Transverse colon (tissue), 4 donors: ENCODE results near the gene SATB2. TPM values are rescaled to one million over a fixed set of nuclear protein-coding genes. Genes with fewer than 3 reads are reported as not detected.
A peak's percentile ranks its signal among the peaks of the same experiment; 100 is the strongest.

Experiments
- DNase-seq: peaks from one replicate; pipeline ENCODE4 v3.0.0-alpha.2; 2019
- H3K27ac ChIP-seq, 4 donors: fragments of 200-600 bp; sonication (generic); 2 replicates each; pipeline ENCODE4 v1.5.1; 2016 to 2018; ENCODE audit warnings: inconsistent platforms in 4 of 4
- H3K27me3 ChIP-seq: fragments of 200-600 bp; sonication (generic); 2 replicates; pipeline ENCODE4 v1.5.1; 2017; ENCODE audit warnings: inconsistent platforms
- H3K36me3 ChIP-seq, 4 donors: fragments of 200-600 bp; sonication (generic); 2 replicates each; pipeline ENCODE4 v1.5.1; 2017 to 2019; ENCODE audit warnings: inconsistent platforms in 4 of 4
- H3K4me1 ChIP-seq, 4 donors: fragments of 200-600 bp; sonication (generic); 2 replicates each; pipeline ENCODE4 v1.5.1; 2017 to 2020; ENCODE audit warnings: inconsistent platforms in 4 of 4
- H3K4me3 ChIP-seq, 4 donors: fragments of 200-600 bp; sonication (generic); 1 replicate in 1 of 4; 2 replicates in 3 of 4; pipeline versions ENCODE4 v1.5.1 to v1.6.1; 2017 to 2019; ENCODE audit warnings: inconsistent platforms in 4 of 4
- H3K9me3 ChIP-seq, 2 donors: fragments of 200-600 bp; sonication (generic); 2 replicates each; pipeline ENCODE4 v1.5.1; 2017 to 2019; ENCODE audit warnings: inconsistent platforms in 2 of 2
- EP300 ChIP-seq: sonication (generic); formaldehyde crosslinking; IDR thresholded peaks from one replicate; pipeline ENCODE4 v1.6.1; 2017; ENCODE audit warnings: antibody characterized with exemption, low read depth
- POLR2A ChIP-seq: fragments of 450-650 bp; IDR thresholded peaks from one replicate; pipeline ENCODE4 v1.6.1; 2016; ENCODE audit warnings: antibody characterized with exemption, mild to moderate bottlenecking, moderate library complexity
- POLR2AphosphoS5 ChIP-seq, 3 donors: sonication (generic); formaldehyde crosslinking; IDR thresholded peaks; one replicate each; pipeline ENCODE4 v1.6.1; 2016; ENCODE audit warnings: antibody characterized with exemption in 3 of 3
- WGBS, 2 donors: methylation state at CpG; one replicate each; pipeline ENCODE4 v1.1.5; 2018; ENCODE audit warnings: low coverage in 1 of 2; 5-methylcytosine and 5-hydroxymethylcytosine counted together
- in situ Hi-C, 4 donors: fragments of 200-750 bp; cut with MboI; loops; one replicate each; pipeline versions ENCODE4 v1.15.0 to v1.15.1; 2017; ENCODE audit warnings: low sequenced_read_pairs in 3 of 4, low pct_ligation_motif_present in 1 of 4, low pct_unique_long_range_greater_than_20kb in 1 of 4
- intact Hi-C: fragments of 100-400 bp; cut with DNase I; formaldehyde crosslinking; loops from one replicate; pipeline ENCODE4 v1.15.1; 2023; ENCODE audit warnings: low total_unique reads
- total RNA-seq, 4 donors: library from RNA; depleted of rRNA; stranded (reverse); fragments of >200 nt; gene quantifications; one replicate each; pipeline ENCODE4 v1.1.0, GENCODE V29; 2016
- TF ChIP-seq, protein P1 (sequence below), 5 experiments: fragments of 200-600 bp in 3 of 5; fragments of 450-650 bp in 2 of 5; sonication (generic) in 3 of 5; IDR thresholded peaks; 1 replicate in 2 of 5; 2 replicates in 3 of 5; pipeline ENCODE4 v1.5.1; 2016 to 2017; ENCODE audit warnings: antibody characterized with exemption in 5 of 5, inconsistent platforms in 3 of 5, mild to moderate bottlenecking in 2 of 5, moderate library complexity in 1 of 5

SATB2 gene
- total RNA-seq, 4 donors from 2014 or later = 289 to 316 (median 293) TPM

DNA sequence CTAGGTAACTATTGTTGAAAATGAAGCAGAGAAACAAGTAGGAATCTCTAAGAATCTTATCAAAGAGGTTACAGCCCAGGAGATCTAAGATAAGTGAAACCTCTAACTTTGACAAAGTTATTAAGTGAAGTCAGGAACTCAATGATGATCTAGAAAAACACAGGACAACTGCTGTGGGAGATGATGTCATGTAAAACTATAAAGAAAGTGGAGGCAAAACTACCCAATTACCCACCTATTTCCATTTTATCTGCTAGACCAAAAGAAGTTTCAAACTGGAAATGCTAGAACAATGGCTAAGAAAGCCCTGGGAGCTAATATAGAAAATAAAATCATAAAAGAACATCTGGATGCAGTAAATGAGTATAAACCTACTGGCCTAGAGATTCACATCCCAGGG is 50.3 kb downstream of the SATB2 start:
- intact Hi-C loops = no loop called here
- Histone ChIP-seq H3K9me3 (no peaks in the 10 kb centered on the region), H3K27me3 (no peaks in the 10 kb centered on the region)

DNA sequence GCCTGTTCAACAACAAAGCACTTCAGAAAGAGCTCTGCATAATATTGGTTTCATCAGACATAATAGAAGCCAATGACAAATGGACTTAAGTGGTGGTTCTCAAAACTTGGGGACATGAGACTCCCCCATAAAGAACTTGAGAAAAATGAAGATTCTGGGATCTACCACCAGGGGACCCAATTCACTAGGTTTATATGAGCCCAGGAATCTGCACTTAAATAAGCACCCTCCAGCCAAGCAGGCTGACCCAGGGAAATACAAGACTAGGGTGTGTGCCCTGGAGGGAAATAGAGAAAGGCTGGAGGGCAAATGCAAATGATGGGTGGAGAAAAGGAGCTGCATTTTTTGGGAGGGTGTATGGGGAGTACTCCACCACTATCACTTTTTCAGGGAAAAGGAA is 52.5 kb downstream of the SATB2 start:
- no peak overlapping the region for H3K4me3 ChIP-seq
- H3K27me3 ChIP-seq = no peaks in the 10 kb centered on the region
- intact Hi-C loops = no loop called here
- H3K27ac ChIP-seq = no peak overlapping the region
- in situ Hi-C loops = no loop called here
- DNase-seq = no peak
- no peak for TF ChIP-seq EP300
- TF ChIP-seq, protein P1, sequence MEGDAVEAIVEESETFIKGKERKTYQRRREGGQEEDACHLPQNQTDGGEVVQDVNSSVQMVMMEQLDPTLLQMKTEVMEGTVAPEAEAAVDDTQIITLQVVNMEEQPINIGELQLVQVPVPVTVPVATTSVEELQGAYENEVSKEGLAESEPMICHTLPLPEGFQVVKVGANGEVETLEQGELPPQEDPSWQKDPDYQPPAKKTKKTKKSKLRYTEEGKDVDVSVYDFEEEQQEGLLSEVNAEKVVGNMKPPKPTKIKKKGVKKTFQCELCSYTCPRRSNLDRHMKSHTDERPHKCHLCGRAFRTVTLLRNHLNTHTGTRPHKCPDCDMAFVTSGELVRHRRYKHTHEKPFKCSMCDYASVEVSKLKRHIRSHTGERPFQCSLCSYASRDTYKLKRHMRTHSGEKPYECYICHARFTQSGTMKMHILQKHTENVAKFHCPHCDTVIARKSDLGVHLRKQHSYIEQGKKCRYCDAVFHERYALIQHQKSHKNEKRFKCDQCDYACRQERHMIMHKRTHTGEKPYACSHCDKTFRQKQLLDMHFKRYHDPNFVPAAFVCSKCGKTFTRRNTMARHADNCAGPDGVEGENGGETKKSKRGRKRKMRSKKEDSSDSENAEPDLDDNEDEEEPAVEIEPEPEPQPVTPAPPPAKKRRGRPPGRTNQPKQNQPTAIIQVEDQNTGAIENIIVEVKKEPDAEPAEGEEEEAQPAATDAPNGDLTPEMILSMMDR (IDR thresholded peaks at IDR 0.05) = peak in 2 of 5 experiments; percentile 16 to 28
- peaks cover 0 to 11% (median 2%) of the 10 kb centered on the region in 4 donors for H3K36me3 ChIP-seq
- no peaks in the 10 kb centered on the region for H3K9me3 ChIP-seq
- peaks cover 0 to 11% (median 3%) of the 10 kb centered on the region in 4 donors for H3K4me1 ChIP-seq

More for the DNA sequence above, 50.3 kb downstream of the SATB2 start:
- H3K4me3 ChIP-seq = no peak overlapping the region
- no peak for TF ChIP-seq POLR2A
- no peak for TF ChIP-seq EP300
- no peak for TF ChIP-seq POLR2AphosphoS5 (IDR thresholded peaks at IDR 0.05)
- TF ChIP-seq, protein P1 (IDR thresholded peaks at IDR 0.05) = no peak
- no peak overlapping the region for H3K27ac ChIP-seq
- no peak for DNase-seq
- H3K36me3 ChIP-seq = peaks cover 0 to 4% (median 2%) of the 10 kb centered on the region in 4 donors
- H3K4me1 ChIP-seq = peaks cover 0 to 27% (median 11%) of the 10 kb centered on the region in 4 donors
- in situ Hi-C loops = no loop called here

DNA sequence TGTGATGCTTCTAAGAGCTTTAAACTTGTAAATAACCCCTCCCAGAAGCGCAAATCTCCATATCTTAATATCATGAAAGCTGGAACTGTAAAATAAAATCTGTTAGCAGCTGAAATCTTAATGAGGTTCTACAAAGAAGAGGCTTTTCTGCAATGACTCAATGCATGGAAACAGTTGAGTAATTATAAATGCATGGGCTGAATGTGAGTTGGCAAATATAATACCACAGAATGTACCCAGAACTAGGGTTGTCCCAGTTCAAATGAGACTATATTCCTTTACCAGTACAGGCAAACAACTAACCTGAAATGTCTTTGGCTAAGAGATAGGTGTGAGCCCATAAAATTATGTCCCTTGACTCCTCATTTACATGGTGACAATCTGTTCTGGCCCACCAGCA is 52.9 kb downstream of the SATB2 start:
- intact Hi-C loops = no loop called here
- H3K27me3 ChIP-seq = no peaks in the 10 kb centered on the region
- no peak for DNase-seq
- H3K4me3 ChIP-seq = no peak overlapping the region
- no peaks in the 10 kb centered on the region for H3K9me3 ChIP-seq
- in situ Hi-C loops = no loop called here
- WGBS, 2 donors = 83 to 100% methylated on average over 1 of the region's 1 CpG
- TF ChIP-seq, protein P1 (IDR thresholded peaks at IDR 0.05) = no peak
- TF ChIP-seq EP300 (no peak), POLR2AphosphoS5 (IDR thresholded peaks at IDR 0.05) (no peak), POLR2A (no peak)
- no peak overlapping the region for H3K27ac ChIP-seq
- H3K4me1 ChIP-seq = peaks cover 0 to 9% (median 1%) of the 10 kb centered on the region in 4 donors
- H3K36me3 ChIP-seq = peaks cover 0 to 11% (median 2%) of the 10 kb centered on the region in 4 donors

DNA sequence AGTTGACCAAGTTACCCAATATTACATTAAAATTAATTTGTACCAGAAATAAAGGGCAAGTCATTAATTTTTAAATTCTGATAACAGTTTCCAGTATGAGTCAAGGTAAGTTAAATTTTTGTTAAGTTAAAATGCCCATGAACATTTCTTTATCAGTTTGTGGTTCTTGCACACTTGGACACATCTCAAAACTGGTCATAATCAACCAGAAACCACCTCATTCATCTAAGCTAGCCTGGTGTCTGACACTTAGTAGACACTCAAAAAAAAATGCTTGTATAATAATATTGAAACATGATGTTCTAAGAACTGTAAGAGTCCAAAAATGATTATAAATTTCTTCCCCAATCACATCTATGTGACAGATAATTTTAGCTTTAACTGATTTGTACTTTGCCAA is 62.4 kb downstream of the SATB2 start:
- Histone ChIP-seq H3K27me3 (no peaks in the 10 kb centered on the region), H3K36me3 (peaks cover 0 to 6% (median 0%) of the 10 kb centered on the region in 4 donors), H3K4me3 (no peak overlapping the region), H3K4me1 (peaks cover 3 to 32% (median 6%) of the 10 kb centered on the region in 4 donors), H3K9me3 (no peaks in the 10 kb centered on the region), H3K27ac (no peak overlapping the region)
- no peak for DNase-seq
- no peak for TF ChIP-seq POLR2AphosphoS5 (IDR thresholded peaks at IDR 0.05)
- TF ChIP-seq, protein P1 (IDR thresholded peaks at IDR 0.05) = no peak
- TF ChIP-seq POLR2A = no peak
- no peak for TF ChIP-seq EP300
- in situ Hi-C loops (no loop called here), intact Hi-C loops (no loop called here)
